HEK293 (cell line): ENCODE measurements around the gene KLF13.

ENCODE experiments used
- CTCF ChIA-PET: fragments of 350-600 bp; formaldehyde crosslinking; extraction: SDS; loops from one replicate; lab custom pipeline; 2021; ENCODE audit warnings: antibody characterized with exemption; lab: Yijun Ruan, JAX
- POLR2A ChIA-PET: fragments of 300-600 bp; formaldehyde crosslinking; extraction: SDS; loops from one replicate; lab custom pipeline; 2020; ENCODE audit warnings: antibody characterized with exemption, inconsistent platforms; lab: Yijun Ruan, JAX
- H3K27ac ChIP-seq: fragments of 200-500 bp; sonication (Bioruptor generic); 2 replicates; pipeline ENCODE4 v1.5.1; 2014; ENCODE audit warnings: low read depth, low read length, control low read depth, inconsistent platforms; ENCODE audit errors: extremely low read depth
- H3K36me3 ChIP-seq, 2 experiments: fragments of 200-500 bp in 1 of 2; sonication (Bioruptor generic) in 1 of 2; 1 replicate in 1 of 2; 2 replicates in 1 of 2; pipeline ENCODE4 v1.5.1; 2014 to 2017; ENCODE audit warnings: inconsistent platforms in 2 of 2, low read length in 2 of 2; ENCODE audit not compliant: control insufficient read depth in 2 of 2, insufficient read depth in 1 of 2
- H3K4me1 ChIP-seq: fragments of 200-500 bp; sonication (Bioruptor generic); 2 replicates; pipeline ENCODE4 v1.5.1; 2014; ENCODE audit warnings: mild to moderate bottlenecking, low read length, inconsistent platforms; ENCODE audit not compliant: control insufficient read depth, insufficient read depth
- H3K4me3 ChIP-seq: 2 replicates; pipeline ENCODE4 v1.5.1; 2011; ENCODE audit warnings: low read depth, mild to moderate bottlenecking, control low read depth, low read length, moderate library complexity
- H3K9me3 ChIP-seq: fragments of 200-500 bp; sonication (Bioruptor generic); 2 replicates; pipeline ENCODE4 v1.5.1; 2014; ENCODE audit warnings: low read depth, low read length, inconsistent platforms; ENCODE audit not compliant: control insufficient read depth, insufficient read depth
- GFI1B ChIP-seq: fragments of 450-650 bp; formaldehyde crosslinking; IDR thresholded peaks from 2 replicates; pipeline ENCODE4 v1.5.1; 2016; ENCODE audit warnings: missing biosample characterization, missing genetic modification characterization
- KLF9 ChIP-seq: fragments of 450-650 bp; formaldehyde crosslinking; IDR thresholded peaks from 2 replicates; pipeline ENCODE4 v1.5.1; 2016; ENCODE audit warnings: missing biosample characterization, missing genetic modification characterization, low read depth
- OSR2 ChIP-seq: fragments of 450-650 bp; formaldehyde crosslinking; IDR thresholded peaks from 2 replicates; pipeline ENCODE4 v1.5.1; 2016; ENCODE audit warnings: missing biosample characterization, missing genetic modification characterization
- OVOL3 ChIP-seq: fragments of 450-650 bp; formaldehyde crosslinking; IDR thresholded peaks from 2 replicates; pipeline ENCODE4 v1.5.1; 2016; ENCODE audit warnings: missing biosample characterization, missing genetic modification characterization
- TCF7L2 ChIP-seq: IDR thresholded peaks from 2 replicates; pipeline ENCODE4 v1.6.1; 2011; ENCODE audit warnings: low read depth, mild to moderate bottlenecking, inconsistent platforms, low read length, moderate library complexity, borderline replicate concordance
- TRIM28 ChIP-seq: IDR thresholded peaks from 2 replicates; pipeline ENCODE4 v1.6.1; 2011; ENCODE audit warnings: low read length, control low read depth, borderline replicate concordance
- ZNF146 ChIP-seq: fragments of 450-650 bp; formaldehyde crosslinking; IDR thresholded peaks from 2 replicates; pipeline ENCODE4 v1.5.1; 2016; ENCODE audit warnings: missing biosample characterization, missing genetic modification characterization
- ZNF2 ChIP-seq: fragments of 450-650 bp; formaldehyde crosslinking; IDR thresholded peaks from 2 replicates; pipeline ENCODE4 v1.5.1; 2016; ENCODE audit warnings: missing biosample characterization, missing genetic modification characterization
- ZNF324 ChIP-seq: fragments of 450-650 bp; formaldehyde crosslinking; IDR thresholded peaks from 2 replicates; pipeline ENCODE4 v1.5.1; 2016; ENCODE audit warnings: missing biosample characterization, missing genetic modification characterization
- ZNF549 ChIP-seq: fragments of 450-650 bp; IDR thresholded peaks from 2 replicates; pipeline ENCODE4 v1.5.1; 2018; ENCODE audit warnings: missing biosample characterization, missing genetic modification characterization, mild to moderate bottlenecking, inconsistent platforms, moderate library complexity
- ZNF600 ChIP-seq: fragments of 450-650 bp; formaldehyde crosslinking; IDR thresholded peaks from 2 replicates; pipeline ENCODE4 v1.5.1; 2016; ENCODE audit warnings: missing biosample characterization, missing genetic modification characterization
- ZNF610 ChIP-seq: fragments of 450-650 bp; formaldehyde crosslinking; IDR thresholded peaks from 2 replicates; pipeline ENCODE4 v1.5.1; 2016; ENCODE audit warnings: missing biosample characterization, missing genetic modification characterization, borderline replicate concordance
- TF ChIP-seq, protein P1 (sequence below): fragments of 450-650 bp; formaldehyde crosslinking; IDR thresholded peaks from 2 replicates; pipeline ENCODE4 v1.5.1; 2016; ENCODE audit warnings: missing biosample characterization, missing genetic modification characterization, borderline replicate concordance
- TF ChIP-seq, protein P2 (sequence below): fragments of 450-650 bp; formaldehyde crosslinking; IDR thresholded peaks from 2 replicates; pipeline ENCODE4; 2016; ENCODE audit warnings: missing biosample characterization, missing genetic modification characterization
- TF ChIP-seq, protein P3 (sequence below): fragments of 450-650 bp; formaldehyde crosslinking; IDR thresholded peaks from 2 replicates; pipeline ENCODE4 v1.5.1; 2016; ENCODE audit warnings: missing biosample characterization, missing genetic modification characterization

KLF13 gene

DNA sequence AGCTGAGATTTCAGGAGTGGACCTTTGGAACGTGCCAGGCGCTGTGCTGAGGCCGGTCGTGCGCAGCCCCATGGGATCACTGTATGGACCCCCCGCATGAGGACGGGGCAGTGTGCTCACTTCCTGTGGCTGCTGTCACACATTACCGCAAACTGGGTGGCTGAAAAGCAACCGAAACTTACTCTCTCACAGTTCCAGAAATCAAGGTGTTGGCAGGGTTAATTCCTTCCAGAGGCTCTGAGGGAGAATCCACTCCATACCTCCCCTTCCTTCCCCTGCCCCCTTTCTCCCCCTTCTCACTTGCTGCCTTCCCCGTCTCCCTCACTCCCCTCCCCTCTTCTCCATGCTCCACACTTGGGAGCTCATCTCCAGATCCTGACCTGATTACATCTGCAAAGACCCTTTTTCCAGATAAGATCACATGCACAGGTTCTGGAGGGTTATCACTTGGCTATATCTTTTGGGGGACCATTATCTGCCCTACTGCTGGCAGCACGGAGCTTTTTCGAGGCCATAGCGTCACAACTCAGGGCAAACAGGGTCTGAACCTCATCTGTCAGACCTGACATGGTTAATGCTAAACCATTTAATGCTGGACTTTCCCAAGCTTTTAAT, 41.2 kb downstream of the KLF13 start:
- Histone ChIP-seq H3K27ac (no peak overlapping the region), H3K9me3 (no peaks in the 10 kb centered on the region), H3K36me3 (no peaks in the 10 kb centered on the region), H3K4me3 (no peak overlapping the region), H3K4me1 (no peaks in the 10 kb centered on the region)
- ChIA-PET CTCF (no interaction called here), POLR2A (no interaction called here)
- TF ChIP-seq ZNF146 (tag by site-specific recombination) = no peak

DNA sequence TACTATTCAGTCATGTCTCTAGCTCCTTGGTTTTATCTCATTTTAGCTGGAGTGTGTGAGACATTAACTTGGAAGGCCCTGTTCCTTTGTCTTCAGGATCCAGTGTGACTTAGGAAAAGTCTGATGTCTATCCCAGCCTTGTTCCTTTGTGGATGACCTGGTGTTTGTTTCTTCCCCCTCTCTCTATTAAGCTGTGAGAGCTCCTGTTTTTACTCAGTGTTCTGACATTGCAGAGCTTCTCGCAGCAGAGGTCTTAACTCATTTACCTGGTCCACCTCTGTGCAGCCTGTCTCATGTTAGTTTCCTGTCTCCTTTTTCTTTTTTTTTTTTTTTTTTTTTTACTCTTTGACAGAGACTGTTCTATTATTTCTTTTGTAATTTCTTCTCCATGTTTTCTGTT, 43.1 kb downstream of the KLF13 start:
- H3K4me1 ChIP-seq = no peaks in the 10 kb centered on the region
- no peaks in the 10 kb centered on the region for H3K9me3 ChIP-seq
- no peak overlapping the region for H3K4me3 ChIP-seq
- H3K27ac ChIP-seq = no peak overlapping the region
- no peak for TF ChIP-seq TRIM28
- no peak for TF ChIP-seq ZNF146 (tag by site-specific recombination)
- no peak for TF ChIP-seq GFI1B (tag by site-specific recombination)
- TF ChIP-seq OVOL3 (tag by site-specific recombination) = no peak
- no peak for TF ChIP-seq ZNF610 (tag by site-specific recombination)
- TF ChIP-seq KLF9 (tag by site-specific recombination) = no peak
- no peak for TF ChIP-seq ZNF2 (tag by site-specific recombination)
- no peak for TF ChIP-seq OSR2
- TF ChIP-seq ZNF600 (tag by site-specific recombination) = no peak
- no peak for TF ChIP-seq TCF7L2
- no peak for TF ChIP-seq ZNF549
- TF ChIP-seq, protein P1, sequence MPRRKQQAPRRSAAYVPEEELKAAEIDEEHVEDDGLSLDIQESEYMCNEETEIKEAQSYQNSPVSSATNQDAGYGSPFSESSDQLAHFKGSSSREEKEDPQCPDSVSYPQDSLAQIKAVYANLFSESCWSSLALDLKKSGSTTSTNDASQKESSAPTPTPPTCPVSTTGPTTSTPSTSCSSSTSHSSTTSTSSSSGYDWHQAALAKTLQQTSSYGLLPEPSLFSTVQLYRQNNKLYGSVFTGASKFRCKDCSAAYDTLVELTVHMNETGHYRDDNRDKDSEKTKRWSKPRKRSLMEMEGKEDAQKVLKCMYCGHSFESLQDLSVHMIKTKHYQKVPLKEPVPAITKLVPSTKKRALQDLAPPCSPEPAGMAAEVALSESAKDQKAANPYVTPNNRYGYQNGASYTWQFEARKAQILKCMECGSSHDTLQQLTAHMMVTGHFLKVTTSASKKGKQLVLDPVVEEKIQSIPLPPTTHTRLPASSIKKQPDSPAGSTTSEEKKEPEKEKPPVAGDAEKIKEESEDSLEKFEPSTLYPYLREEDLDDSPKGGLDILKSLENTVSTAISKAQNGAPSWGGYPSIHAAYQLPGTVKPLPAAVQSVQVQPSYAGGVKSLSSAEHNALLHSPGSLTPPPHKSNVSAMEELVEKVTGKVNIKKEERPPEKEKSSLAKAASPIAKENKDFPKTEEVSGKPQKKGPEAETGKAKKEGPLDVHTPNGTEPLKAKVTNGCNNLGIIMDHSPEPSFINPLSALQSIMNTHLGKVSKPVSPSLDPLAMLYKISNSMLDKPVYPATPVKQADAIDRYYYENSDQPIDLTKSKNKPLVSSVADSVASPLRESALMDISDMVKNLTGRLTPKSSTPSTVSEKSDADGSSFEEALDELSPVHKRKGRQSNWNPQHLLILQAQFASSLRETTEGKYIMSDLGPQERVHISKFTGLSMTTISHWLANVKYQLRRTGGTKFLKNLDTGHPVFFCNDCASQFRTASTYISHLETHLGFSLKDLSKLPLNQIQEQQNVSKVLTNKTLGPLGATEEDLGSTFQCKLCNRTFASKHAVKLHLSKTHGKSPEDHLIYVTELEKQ (tag by site-specific recombination) = no peak
- TF ChIP-seq, protein P2, sequence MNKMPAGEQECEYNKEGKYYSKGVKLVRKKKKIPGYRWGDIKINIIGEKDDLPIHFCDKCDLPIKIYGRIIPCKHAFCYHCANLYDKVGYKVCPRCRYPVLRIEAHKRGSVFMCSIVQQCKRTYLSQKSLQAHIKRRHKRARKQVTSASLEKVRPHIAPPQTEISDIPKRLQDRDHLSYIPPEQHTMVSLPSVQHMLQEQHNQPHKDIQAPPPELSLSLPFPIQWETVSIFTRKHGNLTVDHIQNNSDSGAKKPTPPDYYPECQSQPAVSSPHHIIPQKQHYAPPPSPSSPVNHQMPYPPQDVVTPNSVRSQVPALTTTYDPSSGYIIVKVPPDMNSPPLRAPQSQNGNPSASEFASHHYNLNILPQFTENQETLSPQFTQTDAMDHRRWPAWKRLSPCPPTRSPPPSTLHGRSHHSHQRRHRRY (tag by site-specific recombination) = no peak
- TF ChIP-seq, protein P3, sequence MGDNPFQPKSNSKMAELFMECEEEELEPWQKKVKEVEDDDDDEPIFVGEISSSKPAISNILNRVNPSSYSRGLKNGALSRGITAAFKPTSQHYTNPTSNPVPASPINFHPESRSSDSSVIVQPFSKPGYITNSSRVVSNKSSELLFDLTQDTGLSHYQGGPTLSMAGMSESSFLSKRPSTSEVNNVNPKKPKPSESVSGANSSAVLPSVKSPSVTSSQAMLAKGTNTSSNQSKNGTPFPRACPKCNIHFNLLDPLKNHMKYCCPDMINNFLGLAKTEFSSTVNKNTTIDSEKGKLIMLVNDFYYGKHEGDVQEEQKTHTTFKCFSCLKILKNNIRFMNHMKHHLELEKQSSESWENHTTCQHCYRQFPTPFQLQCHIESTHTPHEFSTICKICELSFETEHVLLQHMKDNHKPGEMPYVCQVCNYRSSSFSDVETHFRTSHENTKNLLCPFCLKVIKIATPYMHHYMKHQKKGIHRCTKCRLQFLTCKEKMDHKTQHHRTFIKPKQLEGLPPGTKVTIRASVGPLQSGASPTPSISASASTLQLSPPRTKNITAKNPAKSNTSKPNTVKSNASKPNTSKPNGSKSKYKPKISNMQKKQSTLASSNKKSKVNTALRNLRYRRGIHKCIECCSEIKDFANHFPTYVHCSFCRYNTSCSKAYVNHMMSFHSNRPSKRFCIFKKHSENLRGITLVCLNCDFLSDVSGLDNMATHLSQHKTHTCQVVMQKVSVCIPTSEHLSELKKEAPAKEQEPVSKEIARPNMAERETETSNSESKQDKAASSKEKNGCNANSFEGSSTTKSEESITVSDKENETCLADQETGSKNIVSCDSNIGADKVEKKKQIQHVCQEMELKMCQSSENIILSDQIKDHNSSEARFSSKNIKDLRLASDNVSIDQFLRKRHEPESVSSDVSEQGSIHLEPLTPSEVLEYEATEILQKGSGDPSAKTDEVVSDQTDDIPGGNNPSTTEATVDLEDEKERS (tag by site-specific recombination) = no peak
- TF ChIP-seq ZNF324 = no peak
- TF ChIP-seq, all 188 proteins: peak for 0
- ChIA-PET CTCF (no interaction called here), POLR2A (no interaction called here)
- H3K36me3 ChIP-seq = peaks cover 0 to 4% of the 10 kb centered on the region in 2 experiments; a peak in 1 of 3 replicates
